Jurkat, Clone E6-1 (cell line): Measurements from ENCODE around the gene IRF2BP2. TPM values are rescaled to one million over a fixed set of nuclear protein-coding genes. Genes with fewer than 3 reads are reported as not detected.

Experiments
- DNase-seq: peaks from one replicate; pipeline ENCODE4 v3.0.0-alpha.2; 2011; ENCODE audit warnings: low read depth, low spot score
- H3K4me3 ChIP-seq: 2 replicates; pipeline ENCODE4 v1.5.1; 2011; ENCODE audit warnings: mild to moderate bottlenecking, low read length, control low read depth, moderate library complexity
- polyA plus RNA-seq: library from polyadenylated mRNA; unstranded; fragments of >200 nt; gene quantifications from one replicate; pipeline ENCODE4 v1.2.1, GENCODE V29; 2012; ENCODE audit warnings: missing spikeins; ENCODE audit not compliant: insufficient read length, insufficient read depth

The IRF2BP2 gene
- polyA plus RNA-seq = 96.1 TPM

GRCh38 chr1:234610061-234610665 lies at the start of gene IRF2BP2:
Gene IRF2BP2 (minus strand): TSS chr1:234610178. CDS start chr1:234609494, 684 bp downstream.
- H3K4me3 ChIP-seq = peak within 1 kb of the TSS; percentile 80
- DNase-seq = peak; percentile 71

GRCh38 chr1:234659538-234659937 lies 49.6 kb upstream of the IRF2BP2 start:
- DNase-seq = no peak
- H3K4me3 ChIP-seq = no peak overlapping the region

- no peak overlapping the region for H3K4me3 ChIP-seq
- no peak for DNase-seq
Measured at GRCh38 chr1:234658138-234658537, 48.2 kb upstream of the IRF2BP2 start.

- DNase-seq = no peak
- no peak overlapping the region for H3K4me3 ChIP-seq
Measured at GRCh38 chr1:234656944-234657654, 47.1 kb upstream of the IRF2BP2 start.

GRCh38 chr1:234656070-234656895 lies 46.3 kb upstream of the IRF2BP2 start:
- DNase-seq = no peak
- no peak overlapping the region for H3K4me3 ChIP-seq

GRCh38 chr1:234655328-234656069 lies 45.5 kb upstream of the IRF2BP2 start:
- no peak for DNase-seq
- no peak overlapping the region for H3K4me3 ChIP-seq

- no peak overlapping the region for H3K4me3 ChIP-seq
- no peak for DNase-seq
Measured at GRCh38 chr1:234654002-234654733, 44.2 kb upstream of the IRF2BP2 start.

GRCh38 chr1:234649432-234650081 lies 39.6 kb upstream of the IRF2BP2 start:
- DNase-seq = no peak
- H3K4me3 ChIP-seq = no peak overlapping the region

GRCh38 chr1:234647758-234648157 lies 37.8 kb upstream of the IRF2BP2 start:
- H3K4me3 ChIP-seq = no peak overlapping the region
- DNase-seq = no peak

- no peak for DNase-seq
- H3K4me3 ChIP-seq = no peak overlapping the region
Measured at GRCh38 chr1:234647245-234647644, 37.3 kb upstream of the IRF2BP2 start.

- no peak for DNase-seq
Measured at GRCh38 chr1:234645964-234646363, 36.0 kb upstream of the IRF2BP2 start.

GRCh38 chr1:234645474-234645953 lies 35.5 kb upstream of the IRF2BP2 start:
- no peak overlapping the region for H3K4me3 ChIP-seq
- DNase-seq = no peak

More at GRCh38 chr1:234645964-234646363, 36.0 kb upstream of the IRF2BP2 start:
- H3K4me3 ChIP-seq = no peak overlapping the region

GRCh38 chr1:234644928-234645327 lies 35.0 kb upstream of the IRF2BP2 start:
- no peak overlapping the region for H3K4me3 ChIP-seq
- no peak for DNase-seq

GRCh38 chr1:234643850-234644134 lies 33.8 kb upstream of the IRF2BP2 start:
- H3K4me3 ChIP-seq = no peak overlapping the region
- no peak for DNase-seq

GRCh38 chr1:234643111-234643849 lies 33.3 kb upstream of the IRF2BP2 start:
- no peak for DNase-seq

GRCh38 chr1:234642428-234642827 lies 32.5 kb upstream of the IRF2BP2 start:
- H3K4me3 ChIP-seq = no peak overlapping the region
- no peak for DNase-seq

More at GRCh38 chr1:234643111-234643849, 33.3 kb upstream of the IRF2BP2 start:
- no peak overlapping the region for H3K4me3 ChIP-seq

GRCh38 chr1:234639961-234640360 lies 30.0 kb upstream of the IRF2BP2 start:
- no peak for DNase-seq
- no peak overlapping the region for H3K4me3 ChIP-seq
